D721Med (cell line): ENCODE measurements around the gene LDLR.

Experiments
- DNase-seq: peaks from one replicate; pipeline ENCODE4 v3.0.0; 2011; ENCODE audit warnings: low spot score; ENCODE audit not compliant: insufficient read length
- FAIRE-seq: peaks from 2 replicates; lab custom pipeline; 2011; peaks lifted over from hg19 to GRCh38; lab: Jason Lieb, UNC
- TF ChIP-seq, protein P1 (sequence below): IDR thresholded peaks from 2 replicates; pipeline ENCODE4 v1.5.1; 2012; ENCODE audit warnings: mild to moderate bottlenecking, control low read depth; ENCODE audit not compliant: insufficient read depth; ENCODE audit errors: missing control alignments

The LDLR gene

DNA sequence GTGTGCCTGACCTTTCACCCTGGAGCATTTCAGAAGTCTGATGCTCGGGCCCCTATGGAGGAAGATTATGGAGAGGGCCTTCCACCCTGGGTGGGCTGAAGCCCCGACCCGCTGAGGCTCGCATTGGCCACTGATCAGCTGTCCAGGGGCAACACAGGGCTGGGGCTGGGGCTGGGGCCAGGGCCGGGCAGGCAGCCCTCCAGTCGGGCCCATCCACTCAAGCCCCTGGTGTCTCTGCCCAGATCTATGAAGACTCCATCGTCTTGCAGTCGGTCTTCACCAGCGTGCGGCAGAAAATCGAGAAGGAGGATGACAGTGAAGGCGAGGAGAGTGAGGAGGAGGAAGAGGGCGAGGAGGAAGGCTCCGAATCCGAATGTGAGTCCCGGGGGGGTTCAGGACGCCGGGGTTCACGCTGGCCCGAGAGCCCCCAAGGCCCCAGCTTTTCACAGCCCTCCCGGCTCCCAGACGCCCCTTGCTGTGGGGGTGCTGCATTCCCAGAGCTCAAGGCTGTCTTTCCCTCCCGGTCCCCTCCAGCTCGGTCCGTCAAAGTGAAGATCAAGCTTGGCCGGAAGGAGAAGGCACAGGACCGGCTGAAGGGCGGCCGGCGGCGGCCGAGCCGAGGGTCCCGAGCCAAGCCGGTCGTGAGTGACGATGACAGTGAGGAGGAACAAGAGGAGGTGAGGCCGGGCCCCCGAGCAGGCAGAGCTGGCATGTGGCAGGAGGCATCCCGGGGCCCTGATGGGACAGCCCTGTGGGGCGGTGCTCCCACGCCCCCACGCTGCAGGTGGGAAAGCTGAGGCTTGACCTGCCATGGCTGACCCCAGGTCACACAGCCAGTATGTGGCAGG is 29.5 kb upstream of the LDLR start:
- DNase-seq (no peak), FAIRE-seq (no peak)
- TF ChIP-seq, protein P1, sequence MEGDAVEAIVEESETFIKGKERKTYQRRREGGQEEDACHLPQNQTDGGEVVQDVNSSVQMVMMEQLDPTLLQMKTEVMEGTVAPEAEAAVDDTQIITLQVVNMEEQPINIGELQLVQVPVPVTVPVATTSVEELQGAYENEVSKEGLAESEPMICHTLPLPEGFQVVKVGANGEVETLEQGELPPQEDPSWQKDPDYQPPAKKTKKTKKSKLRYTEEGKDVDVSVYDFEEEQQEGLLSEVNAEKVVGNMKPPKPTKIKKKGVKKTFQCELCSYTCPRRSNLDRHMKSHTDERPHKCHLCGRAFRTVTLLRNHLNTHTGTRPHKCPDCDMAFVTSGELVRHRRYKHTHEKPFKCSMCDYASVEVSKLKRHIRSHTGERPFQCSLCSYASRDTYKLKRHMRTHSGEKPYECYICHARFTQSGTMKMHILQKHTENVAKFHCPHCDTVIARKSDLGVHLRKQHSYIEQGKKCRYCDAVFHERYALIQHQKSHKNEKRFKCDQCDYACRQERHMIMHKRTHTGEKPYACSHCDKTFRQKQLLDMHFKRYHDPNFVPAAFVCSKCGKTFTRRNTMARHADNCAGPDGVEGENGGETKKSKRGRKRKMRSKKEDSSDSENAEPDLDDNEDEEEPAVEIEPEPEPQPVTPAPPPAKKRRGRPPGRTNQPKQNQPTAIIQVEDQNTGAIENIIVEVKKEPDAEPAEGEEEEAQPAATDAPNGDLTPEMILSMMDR = no peak

DNA sequence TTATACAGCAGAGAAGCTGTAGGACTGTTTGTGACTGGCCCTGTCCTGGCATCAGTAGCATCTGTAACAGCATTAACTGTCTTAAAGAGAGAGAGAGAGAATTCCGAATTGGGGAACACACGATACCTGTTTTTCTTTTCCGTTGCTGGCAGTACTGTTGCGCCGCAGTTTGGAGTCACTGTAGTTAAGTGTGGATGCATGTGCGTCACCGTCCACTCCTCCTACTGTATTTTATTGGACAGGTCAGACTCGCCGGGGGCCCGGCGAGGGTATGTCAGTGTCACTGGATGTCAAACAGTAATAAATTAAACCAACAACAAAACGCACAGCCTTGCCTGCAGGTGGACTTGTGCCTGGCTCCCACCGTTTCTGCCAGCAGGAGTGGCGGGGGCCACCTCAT is 27.3 kb upstream of the LDLR start:
- FAIRE-seq = no peak

DNA sequence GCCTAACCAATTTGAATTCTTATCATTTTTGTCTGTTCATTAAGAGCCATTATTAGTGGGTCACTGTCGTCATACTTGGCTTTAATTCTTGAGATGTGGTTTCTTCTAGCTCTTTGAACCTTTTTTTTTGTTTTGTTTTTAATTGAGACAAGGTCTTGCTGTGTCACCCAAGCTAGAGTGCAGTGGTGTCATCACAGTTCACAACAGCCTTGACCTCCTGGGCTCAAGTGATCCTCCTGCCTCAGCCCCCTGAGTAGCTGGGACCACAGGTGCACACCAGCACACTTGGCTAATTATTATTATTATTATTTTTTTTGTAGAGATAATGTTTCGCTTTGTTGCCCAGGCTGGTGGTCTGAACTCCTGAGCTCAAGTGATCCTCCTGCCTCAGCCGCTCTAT is 25.8 kb upstream of the LDLR start:
- FAIRE-seq (no peak), DNase-seq (no peak)

More for the DNA sequence above, 27.3 kb upstream of the LDLR start:
- TF ChIP-seq, protein P1 = no peak
- DNase-seq = no peak

DNA sequence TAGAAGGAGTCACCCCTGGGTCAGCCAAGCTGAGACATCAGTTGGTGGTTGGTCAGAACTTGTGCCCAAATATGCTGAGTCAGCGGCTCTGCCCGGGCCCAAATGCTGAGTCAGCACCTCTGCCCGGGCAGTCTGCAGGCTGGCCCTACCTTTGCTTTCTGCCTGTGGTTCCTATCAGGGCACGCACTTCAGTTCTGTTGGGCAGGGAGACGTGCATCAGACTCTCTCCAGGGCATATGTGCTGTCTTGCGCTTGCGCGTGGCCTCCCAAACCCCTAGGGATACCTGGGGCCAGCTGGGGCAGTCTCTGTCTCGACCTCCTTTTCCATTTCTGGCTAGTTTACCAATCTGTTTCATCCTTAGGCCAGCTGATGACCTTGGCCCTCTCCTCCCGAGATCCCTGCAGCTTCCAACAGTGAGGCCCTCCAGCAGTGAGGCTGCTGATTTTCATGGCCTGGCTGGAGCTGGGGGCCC is 24.4 kb upstream of the LDLR start:
- FAIRE-seq (no peak), DNase-seq (no peak)
- TF ChIP-seq, protein P1 = no peak

More for the DNA sequence above, 25.8 kb upstream of the LDLR start:
- TF ChIP-seq, protein P1 = no peak

DNA sequence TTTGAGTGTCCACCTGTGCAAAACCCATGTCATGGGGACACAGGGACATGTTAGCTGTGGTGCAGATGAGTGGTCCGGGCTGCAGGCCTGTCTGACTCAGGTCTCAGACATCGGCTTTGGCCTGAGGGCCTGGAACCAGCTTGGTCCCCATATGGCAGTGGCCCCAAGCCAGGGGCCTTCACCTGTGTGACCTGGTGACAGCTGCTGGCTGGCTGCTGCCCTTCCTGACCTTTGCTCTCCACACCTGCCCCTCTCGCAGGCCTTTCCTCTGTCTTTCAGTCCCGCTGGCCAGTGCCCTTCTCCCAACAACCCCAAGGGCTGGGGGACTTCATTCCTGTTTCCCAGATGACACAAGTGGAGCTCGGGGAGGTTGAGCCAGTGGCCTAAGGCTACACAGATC is 22.9 kb upstream of the LDLR start:
- DNase-seq (no peak), FAIRE-seq (no peak)
- TF ChIP-seq, protein P1 = no peak

DNA sequence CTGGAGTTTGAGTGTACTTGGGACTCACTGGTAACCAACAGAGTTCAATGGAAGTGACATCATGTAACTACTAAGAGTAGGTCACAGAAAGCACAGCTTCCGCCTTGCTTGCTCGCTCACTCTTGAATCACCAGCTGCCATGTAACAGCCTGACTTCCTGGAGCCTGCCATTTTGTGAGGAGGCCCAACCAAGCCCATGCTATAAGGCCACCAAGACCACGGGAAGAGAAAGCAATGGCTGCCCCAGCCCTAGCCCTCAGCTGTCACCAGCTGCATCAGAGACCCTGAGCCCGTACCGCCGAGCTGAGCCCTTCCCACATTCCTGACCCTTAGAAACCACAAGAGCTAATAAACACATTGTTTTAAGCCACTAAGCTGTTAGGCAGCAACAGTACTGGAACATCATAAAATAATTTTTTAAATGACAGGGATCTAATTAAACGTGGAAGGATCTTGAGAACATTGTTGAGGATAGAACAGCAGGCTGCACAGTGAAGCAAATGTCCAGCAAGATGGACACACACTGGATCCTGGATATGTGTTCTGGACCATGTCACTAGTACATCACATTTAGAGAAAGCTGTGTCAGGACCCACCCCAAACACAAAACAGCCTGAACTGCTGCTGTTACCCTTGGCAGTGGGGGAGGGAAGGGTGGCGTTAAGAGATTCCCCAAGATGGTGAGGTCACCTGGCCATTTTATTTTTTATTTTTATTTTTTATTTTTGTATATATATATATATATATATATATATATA is 21.7 kb upstream of the LDLR start:
- TF ChIP-seq, protein P1 = no peak
- no peak for FAIRE-seq

DNA sequence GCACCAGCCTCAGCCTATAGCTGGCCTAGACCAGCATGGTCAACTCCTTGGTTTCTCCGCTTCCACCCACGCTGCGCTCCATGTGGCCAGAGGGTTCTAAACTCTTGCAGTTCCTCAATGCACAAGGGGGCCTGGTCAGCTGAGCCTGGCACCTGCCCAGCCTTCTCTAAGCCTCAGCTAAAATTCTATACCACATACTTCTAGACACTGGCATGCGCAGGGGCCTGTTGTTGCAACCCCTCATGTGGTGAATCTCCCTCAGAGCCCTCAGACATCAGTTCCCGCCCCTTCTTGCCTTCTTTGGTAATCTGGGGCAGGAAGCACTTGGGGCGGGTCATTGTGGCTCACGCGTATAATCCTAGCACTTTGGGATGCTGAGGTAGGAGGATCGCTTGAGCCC is 19.7 kb upstream of the LDLR start:
- DNase-seq = no peak
- no peak for FAIRE-seq
- TF ChIP-seq, protein P1 = no peak

More for the DNA sequence above, 21.7 kb upstream of the LDLR start:
- no peak for DNase-seq
